GM19395 (cell line): ENCODE results near the gene KRTAP9-8.
"Not testable (repeated sequence)": the region's sequence is repeated elsewhere in the genome, so short reads cannot be mapped to it uniquely, and the experiment has no call there.

Source experiments
- ATAC-seq: cut with Tn5 transposase; IDR thresholded peaks from one replicate; pipeline ENCODE4 v1.9.1; 2021; ENCODE audit warnings: mild to moderate bottlenecking, moderate library complexity; ENCODE audit not compliant: unreplicated experiment

KRTAP9-8 gene, protein sequence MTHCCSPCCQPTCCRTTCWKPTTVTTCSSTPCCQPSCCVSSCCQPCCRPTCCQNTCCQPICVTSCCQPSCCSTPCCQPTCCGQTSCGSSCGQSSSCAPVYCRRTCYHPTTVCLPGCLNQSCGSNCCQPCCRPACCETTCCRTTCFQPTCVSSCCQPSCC

DNA sequence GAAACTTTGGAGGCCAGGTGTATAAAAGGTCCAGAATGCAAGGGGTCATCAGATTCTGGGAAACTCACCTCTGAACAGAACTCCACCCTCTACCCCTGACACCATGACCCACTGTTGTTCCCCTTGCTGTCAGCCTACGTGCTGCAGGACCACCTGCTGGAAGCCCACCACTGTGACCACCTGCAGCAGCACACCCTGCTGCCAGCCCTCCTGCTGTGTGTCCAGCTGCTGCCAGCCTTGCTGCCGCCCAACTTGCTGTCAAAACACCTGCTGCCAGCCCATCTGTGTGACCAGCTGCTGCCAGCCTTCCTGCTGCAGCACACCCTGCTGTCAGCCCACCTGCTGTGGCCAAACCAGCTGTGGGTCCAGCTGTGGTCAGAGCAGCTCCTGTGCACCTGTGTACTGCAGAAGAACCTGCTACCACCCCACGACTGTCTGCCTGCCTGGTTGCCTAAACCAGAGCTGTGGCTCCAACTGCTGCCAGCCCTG lies at the start of gene KRTAP9-8:
TSS of gene KRTAP9-8 (plus strand) at position 51 of the 489 bp plus-strand sequence. CDS start at position 104, 53 bp downstream.
- ATAC-seq = not testable (repeated sequence)

DNA sequence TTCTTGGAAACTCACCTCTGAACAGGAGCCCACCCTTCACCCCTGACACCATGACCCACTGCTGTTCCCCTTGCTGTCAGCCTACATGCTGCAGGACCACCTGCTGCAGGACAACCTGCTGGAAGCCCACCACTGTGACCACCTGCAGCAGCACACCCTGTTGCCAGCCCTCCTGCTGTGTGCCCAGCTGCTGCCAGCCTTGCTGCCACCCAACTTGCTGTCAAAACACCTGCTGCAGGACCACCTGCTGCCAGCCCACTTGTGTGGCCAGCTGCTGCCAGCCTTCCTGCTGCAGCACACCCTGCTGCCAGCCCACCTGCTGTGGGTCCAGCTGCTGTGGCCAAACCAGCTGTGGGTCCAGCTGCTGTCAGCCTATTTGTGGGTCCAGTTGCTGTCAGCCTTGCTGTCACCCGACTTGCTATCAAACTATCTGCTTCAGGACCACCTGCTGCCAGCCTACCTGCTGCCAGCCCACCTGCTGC lies 47.9 kb upstream of the KRTAP9-8 start, which contains the start of gene KRTAP9-1:
TSS of gene KRTAP9-1 (plus strand) at position 51 of the 482 bp plus-strand sequence. CDS start at position 51, 0 bp downstream.
- not testable (repeated sequence) for ATAC-seq

DNA sequence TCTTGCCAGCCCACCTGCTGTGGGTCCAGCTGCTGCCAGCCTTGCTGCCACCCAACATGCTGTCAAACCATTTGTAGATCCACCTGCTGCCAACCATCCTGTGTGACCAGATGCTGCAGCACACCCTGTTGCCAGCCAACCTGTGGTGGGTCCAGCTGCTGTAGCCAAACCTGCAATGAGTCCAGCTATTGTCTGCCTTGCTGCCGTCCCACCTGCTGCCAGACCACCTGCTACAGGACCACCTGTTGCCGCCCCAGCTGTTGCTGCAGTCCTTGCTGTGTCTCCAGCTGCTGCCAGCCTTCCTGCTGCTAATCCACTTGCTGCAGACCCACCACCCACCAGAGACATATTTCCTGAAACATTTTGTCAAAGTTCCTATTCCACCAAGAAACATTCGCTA lies 47.5 kb upstream of the KRTAP9-8 start:
- ATAC-seq = no peak

DNA sequence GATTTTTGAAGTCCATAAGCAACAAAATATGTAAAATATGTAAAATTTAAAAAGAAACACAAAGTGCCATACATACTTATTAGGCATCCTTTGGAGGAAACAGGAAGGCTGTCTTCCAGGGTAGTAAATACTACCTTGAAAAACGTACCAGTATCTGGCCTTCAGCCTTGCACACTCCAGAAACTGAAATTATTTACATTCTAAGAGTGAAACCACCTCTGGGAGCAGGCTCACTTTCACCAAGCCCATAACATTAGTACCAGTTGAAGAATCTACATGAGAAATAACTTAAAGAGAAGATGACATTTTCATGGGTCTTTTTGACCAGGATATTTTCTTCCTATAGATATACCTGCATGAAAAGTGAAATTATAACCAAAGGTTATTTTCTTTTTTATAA lies 41.7 kb upstream of the KRTAP9-8 start:
- no peak for ATAC-seq

DNA sequence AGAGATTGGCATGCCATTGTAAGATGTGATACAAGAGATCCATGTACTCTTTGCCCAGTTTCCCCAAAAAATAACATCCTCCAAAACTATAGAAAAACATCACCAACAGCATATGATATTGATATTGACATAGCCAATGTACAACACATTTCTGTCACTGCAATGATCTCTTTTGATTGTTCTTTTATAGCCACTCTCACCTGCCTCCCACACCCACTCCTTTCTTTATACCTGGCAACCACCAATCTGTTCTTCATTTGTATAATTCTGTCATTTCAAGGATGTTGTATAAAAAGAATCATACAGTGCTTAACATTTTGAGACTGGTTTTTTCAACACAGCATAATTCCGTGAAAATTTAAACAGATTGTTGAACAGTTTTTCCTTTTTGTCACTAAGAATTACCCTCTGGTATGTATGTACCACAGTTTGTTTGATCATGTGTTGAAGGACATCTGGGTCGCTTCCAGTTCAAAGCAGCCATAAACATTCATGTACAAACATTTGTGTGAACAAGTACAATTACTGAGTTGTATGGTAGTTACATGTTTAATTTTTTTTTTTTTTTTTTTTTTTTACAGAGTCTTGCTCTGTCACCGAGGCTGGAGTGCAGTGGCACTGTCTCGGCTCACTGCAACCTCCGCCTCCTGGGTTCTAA lies 38.2 kb upstream of the KRTAP9-8 start:
- ATAC-seq = no peak

DNA sequence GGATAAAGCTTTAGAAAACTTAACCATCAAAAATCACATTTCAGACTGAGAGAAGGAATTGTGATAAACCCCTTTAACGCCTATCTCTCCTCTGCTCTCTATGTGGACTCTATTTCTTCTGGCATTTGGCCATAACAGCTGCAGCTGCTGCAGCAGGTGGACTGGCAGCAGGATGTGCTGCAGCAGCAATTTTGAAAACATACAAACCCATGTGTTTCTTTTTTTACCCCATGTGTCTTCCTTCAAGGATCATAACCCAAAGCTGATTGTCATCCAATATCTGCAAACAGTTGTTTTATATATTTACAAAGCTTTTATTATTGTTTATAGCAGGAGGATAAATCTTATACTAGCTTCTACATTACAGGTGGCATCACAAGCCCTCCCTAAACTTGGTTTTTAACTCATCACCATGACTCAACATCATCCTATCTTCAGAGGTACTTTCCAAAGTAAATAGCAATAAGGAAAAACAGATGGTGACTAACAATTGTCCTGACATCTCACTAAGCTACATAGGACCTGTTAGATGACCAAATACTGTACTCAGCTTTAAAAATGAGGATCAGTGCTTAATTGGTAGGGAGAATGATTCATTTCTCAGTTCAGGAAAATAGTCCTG lies 25.8 kb upstream of the KRTAP9-8 start:
- no peak for ATAC-seq

DNA sequence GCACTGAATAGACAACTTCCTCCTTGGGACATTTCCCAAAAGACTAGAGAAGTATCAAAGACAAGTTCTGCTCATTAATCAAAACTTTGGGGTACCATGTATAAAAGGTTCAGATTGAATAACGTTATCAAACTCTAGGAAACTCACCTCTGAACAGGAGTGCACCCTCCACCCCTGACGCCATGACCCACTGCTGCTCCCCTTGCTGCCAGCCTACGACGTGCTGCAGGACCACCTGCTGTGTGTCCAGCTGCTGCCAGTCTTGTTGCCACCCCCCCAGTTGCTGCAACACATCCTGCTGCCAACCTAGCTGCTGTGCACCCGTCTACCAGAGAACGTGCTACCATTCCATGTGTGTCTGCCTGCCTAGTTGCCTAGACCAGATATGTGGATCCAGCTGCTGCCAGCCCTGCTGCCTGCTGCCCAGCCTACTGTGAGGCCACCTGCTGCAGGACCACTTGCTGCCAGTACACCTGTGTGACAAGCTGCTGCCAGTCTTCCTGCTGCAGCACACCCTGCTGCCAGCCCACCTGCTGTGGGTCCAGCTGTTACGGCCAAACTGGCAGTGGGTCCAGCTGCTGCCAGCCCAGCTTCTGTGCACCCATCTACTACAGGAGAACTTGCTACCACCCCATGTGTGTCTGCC lies 25.2 kb upstream of the KRTAP9-8 start:
- ATAC-seq = no peak

DNA sequence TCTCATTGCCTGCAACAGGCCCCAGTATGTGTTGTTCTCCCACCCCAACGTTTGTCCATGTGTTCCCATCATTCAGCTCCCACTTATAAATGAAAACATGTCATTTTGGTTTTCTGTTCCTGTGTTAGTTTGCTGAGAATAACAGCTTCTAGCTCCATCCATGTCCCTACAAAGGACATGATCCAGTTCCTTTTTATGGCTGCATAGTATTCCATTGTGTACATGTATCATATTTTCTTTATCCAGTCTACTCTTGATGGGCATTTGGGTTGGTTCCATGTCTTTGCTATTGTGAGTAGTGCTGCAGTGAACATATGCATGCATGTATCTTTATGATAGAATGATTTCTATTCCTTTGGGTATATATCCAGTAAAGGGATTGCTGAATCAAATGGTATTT lies 22.1 kb upstream of the KRTAP9-8 start:
- ATAC-seq = no peak

DNA sequence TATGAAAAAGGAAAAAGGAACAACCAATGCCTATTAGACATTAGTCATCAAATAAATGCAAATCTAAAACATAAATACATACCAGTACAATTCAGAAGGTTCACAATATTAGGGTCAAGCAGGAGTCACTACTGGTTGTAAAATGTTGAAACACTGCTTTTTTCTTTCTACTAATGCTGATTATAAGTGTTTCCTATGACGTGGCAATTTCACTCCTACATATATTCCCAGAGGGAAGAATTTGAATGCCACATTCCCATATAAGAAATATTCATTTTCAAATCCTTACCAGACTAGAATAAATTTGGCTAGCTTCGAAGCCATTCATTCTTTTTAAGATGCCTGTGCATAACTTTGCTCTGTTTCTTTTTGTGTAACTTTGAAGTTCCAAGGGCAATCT lies 14.0 kb upstream of the KRTAP9-8 start:
- no peak for ATAC-seq

DNA sequence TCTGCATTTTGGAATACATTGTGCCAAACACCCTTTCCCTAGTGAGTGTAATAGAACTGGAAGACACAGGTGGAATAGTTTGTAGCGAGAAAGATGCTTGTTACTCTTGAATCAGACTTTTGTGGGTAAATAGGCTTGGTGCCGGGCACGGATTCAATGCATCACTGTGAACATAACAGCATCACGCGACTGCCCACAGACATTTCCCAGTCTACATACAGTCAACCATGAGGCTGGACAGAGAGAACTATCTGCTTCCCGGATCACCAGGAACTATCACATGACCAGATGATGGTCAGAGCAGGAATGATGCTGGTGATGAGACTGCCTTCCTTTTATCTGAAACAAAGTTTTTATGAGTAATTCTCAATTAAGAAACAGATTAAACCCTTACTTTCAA lies 11.7 kb upstream of the KRTAP9-8 start:
- ATAC-seq = no peak

DNA sequence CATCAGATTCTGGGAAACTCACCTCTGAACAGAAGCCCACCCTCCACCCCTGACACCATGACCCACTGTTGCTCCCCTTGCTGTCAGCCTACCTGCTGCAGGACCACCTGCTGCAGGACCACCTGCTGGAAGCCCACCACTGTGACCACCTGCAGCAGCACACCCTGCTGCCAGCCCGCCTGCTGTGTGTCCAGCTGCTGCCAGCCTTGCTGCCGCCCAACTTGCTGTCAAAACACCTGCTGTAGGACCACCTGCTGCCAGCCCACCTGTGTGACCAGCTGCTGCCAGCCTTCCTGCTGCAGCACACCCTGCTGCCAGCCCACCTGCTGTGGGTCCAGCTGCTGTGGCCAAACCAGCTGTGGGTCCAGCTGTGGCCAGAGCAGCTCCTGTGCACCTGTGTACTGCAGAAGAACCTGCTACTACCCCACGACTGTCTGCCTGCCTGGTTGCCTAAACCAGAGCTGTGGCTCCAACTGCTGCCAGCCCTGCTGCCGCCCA lies 11.2 kb upstream of the KRTAP9-8 start, which contains the start of gene KRTAP9-2:
TSS of gene KRTAP9-2 (plus strand) at position 51 of the 498 bp plus-strand sequence. CDS start at position 58, 7 bp downstream.
- not testable (repeated sequence) for ATAC-seq

DNA sequence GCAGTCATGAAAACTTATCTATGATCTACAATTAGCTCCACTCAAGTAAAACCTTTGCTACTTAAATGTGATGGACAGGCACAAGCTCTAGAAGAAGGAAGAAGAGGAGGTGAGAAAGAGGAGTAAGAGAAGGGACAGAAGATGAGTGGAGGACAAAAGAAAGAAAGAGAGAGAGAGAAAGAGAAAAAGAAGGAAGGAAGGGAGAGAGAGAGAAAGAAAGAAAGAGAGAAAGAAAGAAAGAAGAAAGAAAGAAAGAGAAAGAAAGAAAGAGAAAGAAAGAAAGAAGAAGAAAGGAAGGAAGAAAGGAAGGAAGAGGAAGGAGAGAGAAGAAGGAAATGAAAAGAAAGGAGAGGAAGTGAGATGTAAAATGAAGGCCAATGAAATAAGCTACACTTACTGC lies 7.7 kb upstream of the KRTAP9-8 start:
- ATAC-seq = no peak

DNA sequence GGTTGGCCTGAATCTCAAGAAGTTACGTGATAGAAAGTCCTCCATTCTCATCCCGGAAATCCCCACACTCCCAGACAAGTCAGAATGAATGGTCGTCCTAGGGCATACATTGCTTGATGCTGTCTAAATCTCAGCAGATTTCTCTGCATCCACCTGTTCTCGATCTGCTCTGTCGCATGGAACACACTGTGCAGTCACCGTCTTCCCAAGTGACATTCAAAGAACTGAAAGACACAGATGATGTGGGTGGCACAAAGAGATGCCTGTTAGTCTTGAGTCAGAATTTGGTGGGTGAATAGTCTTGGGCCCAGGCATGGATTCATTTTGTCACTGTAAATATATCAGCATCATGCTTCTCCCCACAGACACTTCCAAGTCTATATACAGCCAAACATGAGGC lies 6.1 kb upstream of the KRTAP9-8 start:
- no peak for ATAC-seq

DNA sequence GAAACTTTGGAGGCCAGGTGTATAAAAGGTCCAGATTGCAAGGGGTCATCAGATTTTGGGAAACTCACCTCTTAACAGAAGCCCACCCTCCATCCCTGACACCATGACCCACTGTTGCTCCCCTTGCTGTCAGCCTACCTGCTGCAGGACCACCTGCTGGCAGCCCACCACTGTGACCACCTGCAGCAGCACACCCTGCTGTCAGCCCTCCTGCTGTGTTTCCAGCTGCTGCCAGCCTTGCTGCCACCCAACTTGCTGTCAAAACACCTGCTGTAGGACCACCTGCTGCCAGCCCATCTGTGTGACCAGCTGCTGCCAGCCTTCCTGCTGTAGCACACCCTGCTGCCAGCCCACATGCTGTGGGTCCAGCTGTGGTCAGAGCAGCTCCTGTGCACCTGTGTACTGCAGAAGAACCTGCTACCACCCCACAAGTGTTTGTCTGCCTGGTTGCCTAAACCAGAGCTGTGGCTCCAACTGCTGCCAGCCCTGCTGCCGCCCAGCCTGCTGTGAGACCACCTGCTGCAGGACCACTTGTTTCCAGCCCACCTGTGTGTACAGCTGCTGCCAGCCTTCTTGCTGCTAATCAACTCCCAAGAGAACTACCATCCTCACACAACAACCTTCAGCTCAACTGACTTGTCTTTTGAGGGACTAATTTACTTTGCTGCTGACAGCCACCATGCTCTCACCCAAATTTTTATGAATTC lies 5.2 kb upstream of the KRTAP9-8 start, which contains the start of gene KRTAP9-3:
TSS of gene KRTAP9-3 (plus strand) at position 51 of the 707 bp plus-strand sequence. CDS start at position 104, 53 bp downstream.
- not testable (repeated sequence) for ATAC-seq

DNA sequence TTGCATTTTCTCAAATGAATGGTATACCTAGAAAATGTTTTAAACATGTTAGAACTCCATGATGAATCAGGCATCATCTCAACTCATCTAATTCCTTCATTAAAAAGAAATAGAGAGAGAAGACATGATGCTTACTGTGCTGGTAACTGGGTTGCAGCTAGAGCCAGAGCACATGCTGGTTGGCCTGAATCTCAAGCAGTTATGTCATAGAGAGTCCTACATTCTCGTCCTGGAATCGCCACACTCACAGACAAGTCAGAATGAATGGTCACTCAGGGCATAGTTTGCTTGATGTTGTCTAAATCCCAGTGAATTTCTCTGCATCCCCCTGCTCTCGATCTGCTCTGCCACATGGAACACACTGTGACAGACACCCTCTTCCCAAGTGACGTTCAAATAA lies 683 bp upstream of the KRTAP9-8 start:
- not testable (repeated sequence) for ATAC-seq

DNA sequence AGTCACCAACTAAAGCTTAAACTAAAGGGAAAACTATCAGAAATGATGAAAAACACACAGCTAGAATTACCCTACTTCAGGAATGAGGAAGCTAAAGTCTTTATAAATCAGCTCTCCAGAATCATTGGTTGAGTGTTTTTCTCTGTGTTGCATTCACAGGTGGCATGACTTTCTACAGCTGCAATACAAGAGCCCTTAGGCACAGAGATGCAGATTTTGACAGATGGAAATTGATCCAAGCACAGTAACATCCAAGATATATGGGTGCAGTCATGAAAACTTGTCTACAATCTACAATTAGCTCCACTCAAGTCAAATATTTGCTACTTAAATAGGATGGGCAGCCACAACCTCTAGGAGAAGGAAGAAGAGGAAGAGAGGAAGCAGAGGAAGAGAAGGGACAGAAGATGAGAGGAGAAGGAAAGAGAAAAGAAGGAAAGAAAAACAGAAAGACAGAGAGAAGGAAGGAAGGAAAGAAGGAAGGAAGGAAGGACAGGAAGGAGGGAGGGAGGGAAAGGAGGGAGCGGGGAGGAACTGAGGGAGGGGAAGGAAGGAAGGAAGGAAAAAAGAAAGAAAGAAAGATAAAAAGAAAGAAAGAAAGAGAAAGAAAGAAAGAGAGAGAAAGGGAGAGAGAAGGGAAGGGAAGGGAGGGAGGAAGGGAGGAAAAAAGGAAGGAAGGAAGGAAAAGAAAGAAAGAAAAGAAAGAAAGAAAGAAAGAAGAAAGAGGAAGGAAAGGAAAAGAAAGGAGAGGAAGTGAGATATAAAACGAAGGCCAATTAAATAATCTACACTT lies 9.4 kb downstream of the KRTAP9-8 start:
- ATAC-seq = not testable (repeated sequence)

DNA sequence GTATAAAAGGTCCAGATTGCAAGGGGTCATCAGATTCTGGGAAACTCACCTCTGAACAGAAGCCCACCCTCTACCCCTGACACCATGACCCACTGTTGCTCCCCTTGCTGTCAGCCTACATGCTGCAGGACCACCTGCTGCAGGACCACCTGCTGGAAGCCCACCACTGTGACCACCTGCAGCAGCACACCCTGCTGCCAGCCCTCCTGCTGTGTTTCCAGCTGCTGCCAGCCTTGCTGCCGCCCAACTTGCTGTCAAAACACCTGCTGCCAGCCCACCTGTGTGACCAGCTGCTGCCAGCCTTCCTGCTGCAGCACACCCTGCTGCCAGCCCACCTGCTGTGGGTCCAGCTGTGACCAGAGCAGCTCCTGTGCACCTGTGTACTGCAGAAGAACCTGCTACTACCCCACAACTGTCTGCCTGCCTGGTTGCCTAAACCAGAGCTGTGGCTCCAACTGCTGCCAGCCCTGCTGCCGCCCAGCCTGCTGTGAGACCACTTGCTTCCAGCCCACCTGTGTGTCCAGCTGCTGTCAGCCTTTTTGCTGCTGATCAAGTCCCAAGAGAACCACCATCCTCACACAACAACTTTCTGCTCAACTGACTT lies 11.9 kb downstream of the KRTAP9-8 start, which contains the start of gene KRTAP9-4:
TSS of gene KRTAP9-4 (plus strand) at position 51 of the 604 bp plus-strand sequence. CDS start at position 85, 34 bp downstream.
- ATAC-seq = not testable (repeated sequence)

DNA sequence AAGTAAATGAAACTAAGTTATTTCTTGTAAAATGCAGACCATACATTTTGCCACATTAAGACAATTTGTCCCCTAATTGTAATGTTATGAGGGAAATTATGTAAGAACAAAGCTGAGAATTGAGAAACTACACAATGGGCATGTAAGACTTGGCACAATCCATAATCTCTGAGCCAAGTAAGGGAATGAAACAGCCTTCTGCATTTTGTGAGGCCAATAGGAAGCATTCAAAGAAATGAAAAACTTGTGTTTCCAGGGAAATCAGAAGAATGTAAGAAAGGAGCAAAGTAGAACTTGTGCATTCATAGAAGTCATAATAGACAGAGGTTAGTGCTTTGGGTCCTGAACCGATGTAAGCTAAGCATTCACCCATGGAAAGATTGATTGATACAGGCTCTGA lies 13.5 kb downstream of the KRTAP9-8 start:
- ATAC-seq = no peak

DNA sequence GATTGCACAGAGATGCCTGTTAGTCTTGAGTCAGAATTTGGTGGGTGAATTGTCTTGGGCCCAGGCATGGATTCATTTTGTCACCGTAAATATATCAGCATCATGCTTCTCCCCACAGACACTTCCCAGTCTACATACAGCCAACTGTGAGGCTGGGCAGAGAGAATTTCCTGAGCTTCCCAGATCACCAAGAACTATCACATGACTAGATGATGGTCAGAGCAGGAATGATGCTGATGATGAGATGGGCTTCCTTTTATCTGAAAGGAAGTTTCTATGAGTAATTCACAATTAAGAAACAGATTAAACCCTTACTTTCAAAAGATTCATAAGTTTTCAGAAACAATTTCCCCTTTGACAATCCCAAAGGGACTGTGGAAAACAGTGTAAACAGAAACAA lies 17.1 kb downstream of the KRTAP9-8 start:
- no peak for ATAC-seq
